K562 (cell line): ENCODE results near the gene STT3B.

Source experiments
- CREM ChIP-seq: IDR thresholded peaks from 2 replicates; pipeline ENCODE4 v1.6.1; 2014; ENCODE audit warnings: antibody characterized with exemption, low read depth
- ELF1 ChIP-seq: fragments of 200-800 bp; sonication (Bioruptor generic); IDR thresholded peaks from 2 replicates; pipeline ENCODE4 v1.6.1; 2016; ENCODE audit warnings: missing genetic modification characterization, missing compliant biosample characterization
- EZH2 ChIP-seq: IDR thresholded peaks from 2 replicates; pipeline ENCODE4 v1.6.1; 2012; ENCODE audit warnings: low read depth, mild to moderate bottlenecking, inconsistent platforms, low read length, borderline replicate concordance
- GABPB1 ChIP-seq: sonication (generic); formaldehyde crosslinking; IDR thresholded peaks from 2 replicates; pipeline ENCODE4 v1.8.0; 2022; ENCODE audit warnings: mild to moderate bottlenecking, missing genetic modification reagents
- POLR2AphosphoS5 ChIP-seq: IDR thresholded peaks from 2 replicates; pipeline ENCODE4 v1.6.1; 2011; ENCODE audit warnings: mild to moderate bottlenecking, low read depth, low read length, moderate library complexity; ENCODE audit not compliant: control insufficient read depth, insufficient read depth
- ZBTB7A ChIP-seq: IDR thresholded peaks from 2 replicates; pipeline ENCODE4 v1.6.1; 2011; ENCODE audit warnings: low read depth, mild to moderate bottlenecking, low read length, moderate library complexity, borderline replicate concordance; ENCODE audit not compliant: control insufficient read depth
- ZFP30 ChIP-seq: fragments of 250-450 bp; sonication (Bioruptor Pico); IDR thresholded peaks from 2 replicates; pipeline ENCODE4 v1.8.0; 2022; ENCODE audit warnings: moderate library complexity, mild to moderate bottlenecking, inconsistent platforms, borderline replicate concordance
- TF ChIP-seq, protein P1 (sequence below): fragments of 200-800 bp; sonication (Bioruptor generic); IDR thresholded peaks from 2 replicates; pipeline ENCODE4 v1.6.1; 2016; ENCODE audit warnings: missing genetic modification characterization, missing compliant biosample characterization

- TF ChIP-seq GABPB1 (CRISPR knock-in tag): no peak
- TF ChIP-seq ZBTB7A: no peak
- TF ChIP-seq POLR2AphosphoS5: no peak
- TF ChIP-seq ELF1: no peak
- TF ChIP-seq, protein P1, sequence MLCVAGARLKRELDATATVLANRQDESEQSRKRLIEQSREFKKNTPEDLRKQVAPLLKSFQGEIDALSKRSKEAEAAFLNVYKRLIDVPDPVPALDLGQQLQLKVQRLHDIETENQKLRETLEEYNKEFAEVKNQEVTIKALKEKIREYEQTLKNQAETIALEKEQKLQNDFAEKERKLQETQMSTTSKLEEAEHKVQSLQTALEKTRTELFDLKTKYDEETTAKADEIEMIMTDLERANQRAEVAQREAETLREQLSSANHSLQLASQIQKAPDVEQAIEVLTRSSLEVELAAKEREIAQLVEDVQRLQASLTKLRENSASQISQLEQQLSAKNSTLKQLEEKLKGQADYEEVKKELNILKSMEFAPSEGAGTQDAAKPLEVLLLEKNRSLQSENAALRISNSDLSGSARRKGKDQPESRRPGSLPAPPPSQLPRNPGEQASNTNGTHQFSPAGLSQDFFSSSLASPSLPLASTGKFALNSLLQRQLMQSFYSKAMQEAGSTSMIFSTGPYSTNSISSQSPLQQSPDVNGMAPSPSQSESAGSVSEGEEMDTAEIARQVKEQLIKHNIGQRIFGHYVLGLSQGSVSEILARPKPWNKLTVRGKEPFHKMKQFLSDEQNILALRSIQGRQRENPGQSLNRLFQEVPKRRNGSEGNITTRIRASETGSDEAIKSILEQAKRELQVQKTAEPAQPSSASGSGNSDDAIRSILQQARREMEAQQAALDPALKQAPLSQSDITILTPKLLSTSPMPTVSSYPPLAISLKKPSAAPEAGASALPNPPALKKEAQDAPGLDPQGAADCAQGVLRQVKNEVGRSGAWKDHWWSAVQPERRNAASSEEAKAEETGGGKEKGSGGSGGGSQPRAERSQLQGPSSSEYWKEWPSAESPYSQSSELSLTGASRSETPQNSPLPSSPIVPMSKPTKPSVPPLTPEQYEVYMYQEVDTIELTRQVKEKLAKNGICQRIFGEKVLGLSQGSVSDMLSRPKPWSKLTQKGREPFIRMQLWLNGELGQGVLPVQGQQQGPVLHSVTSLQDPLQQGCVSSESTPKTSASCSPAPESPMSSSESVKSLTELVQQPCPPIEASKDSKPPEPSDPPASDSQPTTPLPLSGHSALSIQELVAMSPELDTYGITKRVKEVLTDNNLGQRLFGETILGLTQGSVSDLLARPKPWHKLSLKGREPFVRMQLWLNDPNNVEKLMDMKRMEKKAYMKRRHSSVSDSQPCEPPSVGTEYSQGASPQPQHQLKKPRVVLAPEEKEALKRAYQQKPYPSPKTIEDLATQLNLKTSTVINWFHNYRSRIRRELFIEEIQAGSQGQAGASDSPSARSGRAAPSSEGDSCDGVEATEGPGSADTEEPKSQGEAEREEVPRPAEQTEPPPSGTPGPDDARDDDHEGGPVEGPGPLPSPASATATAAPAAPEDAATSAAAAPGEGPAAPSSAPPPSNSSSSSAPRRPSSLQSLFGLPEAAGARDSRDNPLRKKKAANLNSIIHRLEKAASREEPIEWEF: no peak
- no peak for TF ChIP-seq ZFP30 (CRISPR knock-in tag)
- TF ChIP-seq CREM: no peak
- TF ChIP-seq EZH2: no peak
These were observed 128.6 kb downstream of the STT3B start for GRCh38 chr3:31661286-31661685.
